Upper lobe of right lung (tissue), 1 donor: ENCODE data around the gene TMEFF1. TPM values are rescaled to one million over a fixed set of nuclear protein-coding genes. Genes with fewer than 3 reads are reported as not detected.

ENCODE experiments used
- ATAC-seq: fragments of 200-7000 bp; cut with Tn5 transposase; one replicate; pipeline ENCODE4 v1.9.1; 2020; ENCODE audit warnings: mild to moderate bottlenecking, moderate library complexity
- DNase-seq: peaks from one replicate; pipeline ENCODE4 v3.0.0-alpha.2; 2020
- H3K27ac ChIP-seq: fragments of 200-600 bp; one replicate; pipeline ENCODE4 v1.8.0; 2022
- H3K27me3 ChIP-seq: fragments of 200-600 bp; one replicate; pipeline ENCODE4 v1.8.0; 2022; ENCODE audit warnings: mild to moderate bottlenecking
- H3K36me3 ChIP-seq: fragments of 200-600 bp; one replicate; pipeline ENCODE4 v1.8.0; 2022
- H3K4me1 ChIP-seq: fragments of 200-600 bp; one replicate; pipeline ENCODE4 v1.8.0; 2022
- H3K4me3 ChIP-seq: fragments of 200-600 bp; one replicate; pipeline ENCODE4 v1.8.0; 2022; ENCODE audit warnings: mild to moderate bottlenecking
- H3K9me3 ChIP-seq: fragments of 200-600 bp; one replicate; pipeline ENCODE4 v1.8.0; 2022
- CTCF ChIP-seq: fragments of 200-600 bp; IDR thresholded peaks from one replicate; pipeline ENCODE4 v1.8.0; 2022; ENCODE audit warnings: antibody characterized with exemption
- intact Hi-C: fragments of 100-400 bp; cut with DNase I; formaldehyde crosslinking; loops from one replicate; pipeline ENCODE4 v1.11.0; 2022
- total RNA-seq: library from RNA; stranded (reverse); fragmentation: NEBNext Ultra II Directional; extraction: Animal tissue kit (Norgen Biotek cat#: 25700); gene quantifications from one replicate; pipeline ENCODE4 v1.2.1, GENCODE V29; 2021
- donor health status: DM: no; HTN: yes; CAD: no; lungs with severe emphysema.

The TMEFF1 gene
- total RNA-seq, 1 donor from 2014 or later, result 0.64 TPM

GRCh38 chr9:100584951-100585350 is 112.0 kb downstream of the TMEFF1 start:
- intact Hi-C loops, result no loop called here
- no peak overlapping the region for H3K27ac ChIP-seq
- no peak for TF ChIP-seq CTCF
- H3K4me3 ChIP-seq, result no peak overlapping the region
- H3K36me3 ChIP-seq, result no peaks in the 10 kb centered on the region
- no peak for ATAC-seq
- H3K27me3 ChIP-seq, result no peaks in the 10 kb centered on the region
- H3K4me1 ChIP-seq, result no peaks in the 10 kb centered on the region
- DNase-seq, result no peak
- no peaks in the 10 kb centered on the region for H3K9me3 ChIP-seq

GRCh38 chr9:100586093-100586492 is 113.1 kb downstream of the TMEFF1 start:
- TF ChIP-seq CTCF, result no peak
- Histone ChIP-seq H3K27ac (no peak overlapping the region), H3K9me3 (no peaks in the 10 kb centered on the region), H3K4me3 (no peak overlapping the region), H3K27me3 (no peaks in the 10 kb centered on the region), H3K4me1 (no peaks in the 10 kb centered on the region), H3K36me3 (no peaks in the 10 kb centered on the region)
- no peak for DNase-seq
- intact Hi-C loops, result no loop called here
- no peak for ATAC-seq

GRCh38 chr9:100587375-100587774 is 114.4 kb downstream of the TMEFF1 start:
- no peak overlapping the region for H3K4me3 ChIP-seq
- DNase-seq (no peak), ATAC-seq (no peak)
- H3K4me1 ChIP-seq, result no peaks in the 10 kb centered on the region
- no peaks in the 10 kb centered on the region for H3K9me3 ChIP-seq
- intact Hi-C loops, result no loop called here
- H3K36me3 ChIP-seq, result no peaks in the 10 kb centered on the region
- no peak overlapping the region for H3K27ac ChIP-seq
- no peak for TF ChIP-seq CTCF
- H3K27me3 ChIP-seq, result no peaks in the 10 kb centered on the region

- ATAC-seq (no peak), DNase-seq (no peak)
- Histone ChIP-seq H3K27ac (no peak overlapping the region), H3K4me1 (no peaks in the 10 kb centered on the region), H3K27me3 (no peaks in the 10 kb centered on the region), H3K9me3 (no peaks in the 10 kb centered on the region), H3K4me3 (no peak overlapping the region), H3K36me3 (no peaks in the 10 kb centered on the region)
- intact Hi-C loops, result no loop called here
- no peak for TF ChIP-seq CTCF
Measured at GRCh38 chr9:100589582-100589981, 116.6 kb downstream of the TMEFF1 start.

GRCh38 chr9:100590481-100590880 is 117.5 kb downstream of the TMEFF1 start:
- no peaks in the 10 kb centered on the region for H3K27me3 ChIP-seq
- H3K27ac ChIP-seq, result no peak overlapping the region
- H3K4me3 ChIP-seq, result no peak overlapping the region
- TF ChIP-seq CTCF, result no peak
- H3K36me3 ChIP-seq, result no peaks in the 10 kb centered on the region
- ATAC-seq (no peak), DNase-seq (no peak)
- H3K9me3 ChIP-seq, result no peaks in the 10 kb centered on the region
- intact Hi-C loops, result no loop called here
- H3K4me1 ChIP-seq, result no peaks in the 10 kb centered on the region

- Histone ChIP-seq H3K9me3 (no peaks in the 10 kb centered on the region), H3K27me3 (no peaks in the 10 kb centered on the region), H3K36me3 (no peaks in the 10 kb centered on the region), H3K4me3 (no peak overlapping the region), H3K4me1 (no peaks in the 10 kb centered on the region), H3K27ac (no peak overlapping the region)
- intact Hi-C loops, result no loop called here
- DNase-seq (no peak), ATAC-seq (no peak)
- TF ChIP-seq CTCF, result no peak
Measured at GRCh38 chr9:100591139-100591538, 118.2 kb downstream of the TMEFF1 start.
